HG02840 (cell line): ENCODE measurements around the gene EPB41.
"Not testable (repeated sequence)": the region's sequence is repeated elsewhere in the genome, so short reads cannot be mapped to it uniquely, and the experiment has no call there.

Experiments
- ATAC-seq: cut with Tn5 transposase; IDR thresholded peaks from one replicate; pipeline ENCODE4 v1.9.1; 2021; ENCODE audit warnings: mild to moderate bottlenecking, moderate library complexity, moderate number of reproducible peaks; ENCODE audit not compliant: unreplicated experiment, low FRiP score

EPB41 gene

GRCh38 chr1:29092704-29093103 is 178.3 kb downstream of the EPB41 start:
- not testable (repeated sequence) for ATAC-seq

GRCh38 chr1:29094433-29094832 is 180.1 kb downstream of the EPB41 start:
- ATAC-seq = no peak

- no peak for ATAC-seq
These were observed 180.6 kb downstream of the EPB41 start for GRCh38 chr1:29094954-29095353.

GRCh38 chr1:29096231-29096886 is 182.0 kb downstream of the EPB41 start:
- ATAC-seq = no peak

GRCh38 chr1:29099286-29099685 is 184.9 kb downstream of the EPB41 start:
- no peak for ATAC-seq

GRCh38 chr1:29100487-29100886 is 186.1 kb downstream of the EPB41 start:
- ATAC-seq = no peak

- ATAC-seq = no peak
These were observed 191.5 kb downstream of the EPB41 start for GRCh38 chr1:29105822-29106221.

- ATAC-seq = not testable (repeated sequence)
These were observed 193.7 kb downstream of the EPB41 start for GRCh38 chr1:29108041-29108440.

GRCh38 chr1:29112705-29113412 is 198.5 kb downstream of the EPB41 start:
- no peak for ATAC-seq

GRCh38 chr1:29113413-29114117 is 199.2 kb downstream of the EPB41 start:
- ATAC-seq = no peak

GRCh38 chr1:29114654-29115053 is 200.3 kb downstream of the EPB41 start:
- ATAC-seq = no peak

GRCh38 chr1:29117381-29117780 is 203.0 kb downstream of the EPB41 start:
- no peak for ATAC-seq

- ATAC-seq = no peak
These were observed 205.0 kb downstream of the EPB41 start for GRCh38 chr1:29119121-29119929.

GRCh38 chr1:29120367-29120766 is 206.0 kb downstream of the EPB41 start:
- no peak for ATAC-seq

GRCh38 chr1:29120947-29121485 is 206.6 kb downstream of the EPB41 start:
- no peak for ATAC-seq

GRCh38 chr1:29121516-29121935 is 207.2 kb downstream of the EPB41 start:
- no peak for ATAC-seq

- no peak for ATAC-seq
These were observed 207.7 kb downstream of the EPB41 start for GRCh38 chr1:29121936-29122681.

- no peak for ATAC-seq
These were observed 208.3 kb downstream of the EPB41 start for GRCh38 chr1:29122682-29123052.

- ATAC-seq = no peak
These were observed 208.9 kb downstream of the EPB41 start for GRCh38 chr1:29123053-29123886.
